IMR-90 (cell line): Measurements from ENCODE around the gene CTBP2. TPM values are rescaled to one million over a fixed set of nuclear protein-coding genes. Genes with fewer than 3 reads are reported as not detected.

Experiments
- ATAC-seq: fragments of 200-7000 bp; cut with Tn5 transposase; 2 replicates; pipeline ENCODE4 v1.9.1; 2020; ENCODE audit warnings: low read depth, mild to moderate bottlenecking, moderate library complexity
- BruUV-seq: library from RNA; stranded (reverse); fragments of 400-500 nt; replicated peaks from 2 replicates; lab custom pipeline; 2021; lab: Mats Ljungman, UMichigan
- CTCF ChIA-PET: fragments of 300-600 bp; formaldehyde crosslinking; extraction: SDS; loops from one replicate; lab custom pipeline; 2021; ENCODE audit warnings: antibody characterized with exemption; lab: Yijun Ruan, JAX
- POLR2A ChIA-PET: fragments of 300-600 bp; sonication (Branson Sonifier 250); formaldehyde crosslinking; loops from one replicate; lab custom pipeline; 2022; ENCODE audit warnings: antibody characterized with exemption; ENCODE audit not compliant: unreplicated experiment; lab: Charles Lee
- DNase-seq: peaks from one replicate; pipeline ENCODE4 v3.0.0; 2013
- H2AFZ ChIP-seq: replicated peaks from 2 replicates; pipeline ENCODE3; 2013; ENCODE audit warnings: low read length, mild to moderate bottlenecking; ENCODE audit not compliant: poor library complexity
- H2AK5ac ChIP-seq: 2 replicates; pipeline ENCODE4 v1.6.1; 2013; ENCODE audit warnings: low read depth, low read length, inconsistent platforms
- H2AK9ac ChIP-seq: replicated peaks from 2 replicates; pipeline ENCODE3; 2013; ENCODE audit warnings: mild to moderate bottlenecking, low read depth, low read length, moderate library complexity; ENCODE audit not compliant: poor library complexity
- H2BK120ac ChIP-seq: 2 replicates; pipeline ENCODE4 v1.6.1; 2013; ENCODE audit warnings: low read depth, low read length, inconsistent platforms
- H2BK15ac ChIP-seq: 3 replicates; pipeline ENCODE4 v1.6.1; 2013; ENCODE audit warnings: low read depth, low read length, inconsistent platforms
- H2BK20ac ChIP-seq: 2 replicates; pipeline ENCODE4 v1.6.1; 2013; ENCODE audit warnings: low read depth, mild to moderate bottlenecking, inconsistent platforms, low read length, moderate library complexity
- H2BK5ac ChIP-seq: 2 replicates; pipeline ENCODE4 v1.6.1; 2013; ENCODE audit warnings: mild to moderate bottlenecking, low read depth, low read length, inconsistent platforms; ENCODE audit not compliant: poor library complexity, severe bottlenecking
- H3K14ac ChIP-seq: replicated peaks from 2 replicates; pipeline ENCODE4 v1.6.1; 2013; ENCODE audit warnings: low read depth, low read length, inconsistent platforms
- H3K18ac ChIP-seq: 2 replicates; pipeline ENCODE4 v1.6.1; 2013; ENCODE audit warnings: low read depth, low read length, control low read depth
- H3K23ac ChIP-seq: 2 replicates; pipeline ENCODE4 v1.6.1; 2013; ENCODE audit warnings: low read depth, low read length, inconsistent platforms
- H3K27ac ChIP-seq: 2 replicates; pipeline ENCODE4 v1.5.1; 2013; ENCODE audit warnings: mild to moderate bottlenecking, control low read depth, low read length; ENCODE audit not compliant: insufficient read depth
- H3K27me3 ChIP-seq: 2 replicates; pipeline ENCODE4 v1.6.1; 2013; ENCODE audit warnings: low read length; ENCODE audit not compliant: control insufficient read depth, insufficient read depth
- H3K36me3 ChIP-seq: 2 replicates; pipeline ENCODE4 v1.6.1; 2013; ENCODE audit warnings: low read length, mixed read lengths; ENCODE audit not compliant: control insufficient read depth, insufficient read depth
- H3K4ac ChIP-seq: 2 replicates; pipeline ENCODE4 v1.6.1; 2013; ENCODE audit warnings: low read depth, low read length, inconsistent platforms
- H3K4me1 ChIP-seq: 2 replicates; pipeline ENCODE4 v1.6.1; 2013; ENCODE audit warnings: low read length, mixed read lengths; ENCODE audit not compliant: control insufficient read depth, insufficient read depth
- H3K4me2 ChIP-seq: 2 replicates; pipeline ENCODE4 v1.6.1; 2013; ENCODE audit warnings: low read depth, mild to moderate bottlenecking, control low read depth, low read length, moderate library complexity
- H3K4me3 ChIP-seq: 2 replicates; pipeline ENCODE4 v1.5.1; 2013; ENCODE audit warnings: low read depth, mild to moderate bottlenecking, control low read depth, low read length, moderate library complexity; ENCODE audit not compliant: insufficient read depth
- H3K56ac ChIP-seq: 2 replicates; pipeline ENCODE4 v1.6.1; 2013; ENCODE audit warnings: low read length, inconsistent platforms; ENCODE audit not compliant: insufficient read depth; ENCODE audit errors: extremely low read depth
- H3K79me1 ChIP-seq, 2 experiments: 2 replicates each; pipeline ENCODE4 v1.6.1; 2013; ENCODE audit warnings: low read length in 2 of 2, inconsistent platforms in 1 of 2, low read depth in 1 of 2
- H3K9ac ChIP-seq: 2 replicates; pipeline ENCODE4 v1.6.1; 2013; ENCODE audit warnings: low read depth, low read length, control low read depth
- H3K9me1 ChIP-seq: 2 replicates; pipeline ENCODE4 v1.6.1; 2013; ENCODE audit warnings: low read length, inconsistent platforms; ENCODE audit not compliant: insufficient read depth
- H3K9me3 ChIP-seq: 2 replicates; pipeline ENCODE4 v1.6.1; 2013; ENCODE audit warnings: low read length; ENCODE audit not compliant: control insufficient read depth, insufficient read depth
- H4K20me1 ChIP-seq: 2 replicates; pipeline ENCODE4 v1.6.1; 2013; ENCODE audit warnings: low read length, inconsistent platforms; ENCODE audit not compliant: insufficient read depth
- H4K5ac ChIP-seq: 2 replicates; pipeline ENCODE4 v1.6.1; 2013; ENCODE audit warnings: mild to moderate bottlenecking, low read depth, low read length, control low read depth
- H4K8ac ChIP-seq, 2 experiments: 2 replicates each; pipeline ENCODE4 v1.6.1; 2013; ENCODE audit warnings: low read depth in 2 of 2, low read length in 2 of 2, control low read depth in 1 of 2, inconsistent platforms in 1 of 2
- H4K91ac ChIP-seq: 2 replicates; pipeline ENCODE4 v1.6.1; 2013; ENCODE audit warnings: low read depth, low read length, inconsistent platforms; ENCODE audit not compliant: insufficient read depth
- BHLHE40 ChIP-seq: fragments of 150-350 bp; IDR thresholded peaks from 2 replicates; pipeline ENCODE4 v1.6.1; 2016; ENCODE audit warnings: mild to moderate bottlenecking, low read depth, low read length
- CEBPB ChIP-seq: IDR thresholded peaks from 2 replicates; pipeline ENCODE4 v1.6.1; 2012; ENCODE audit warnings: low read depth, low read length, improper control_type of control experiment
- CHD1 ChIP-seq: IDR thresholded peaks from 2 replicates; pipeline ENCODE4 v1.6.1; 2012; ENCODE audit warnings: low read depth, low read length, improper control_type of control experiment
- CTCF ChIP-seq: conservative IDR thresholded peaks from 2 replicates; pipeline ENCODE4 v1.5.1; 2012; ENCODE audit warnings: mild to moderate bottlenecking, low read depth, low read length, improper control_type of control experiment
- ELK1 ChIP-seq: fragments of 150-350 bp; IDR thresholded peaks from 2 replicates; pipeline ENCODE4 v1.6.1; 2016; ENCODE audit warnings: low read depth, mild to moderate bottlenecking, low read length, moderate library complexity, borderline replicate concordance
- FOS ChIP-seq: fragments of 150-350 bp; IDR thresholded peaks from 2 replicates; pipeline ENCODE4 v1.6.1; 2016; ENCODE audit warnings: low read depth, low read length
- MAFK ChIP-seq: IDR thresholded peaks from 2 replicates; pipeline ENCODE4 v1.6.1; 2012; ENCODE audit warnings: low read depth, low read length, improper control_type of control experiment
- MAZ ChIP-seq: IDR thresholded peaks from 2 replicates; pipeline ENCODE4 v1.6.1; 2012; ENCODE audit warnings: low read depth, mild to moderate bottlenecking, low read length, improper control_type of control experiment, moderate library complexity, borderline replicate concordance
- NFE2L2 ChIP-seq: fragments of 150-350 bp; IDR thresholded peaks from 2 replicates; pipeline ENCODE4 v1.6.1; 2016; ENCODE audit warnings: low read depth, mild to moderate bottlenecking, low read length
- POLR2A ChIP-seq: IDR thresholded peaks from 2 replicates; pipeline ENCODE4 v1.6.1; 2012; ENCODE audit warnings: mild to moderate bottlenecking, low read depth, low read length
- RAD21 ChIP-seq: IDR thresholded peaks from 2 replicates; pipeline ENCODE4 v1.6.1; 2012; ENCODE audit warnings: low read length, improper control_type of control experiment
- RCOR1 ChIP-seq: IDR thresholded peaks from 2 replicates; pipeline ENCODE4 v1.6.1; 2012; ENCODE audit warnings: mild to moderate bottlenecking, low read length, improper control_type of control experiment; ENCODE audit not compliant: insufficient replicate concordance
- RFX5 ChIP-seq: IDR thresholded peaks from 2 replicates; pipeline ENCODE4 v1.8.0; 2012; ENCODE audit warnings: low read depth, mild to moderate bottlenecking, low read length, moderate library complexity
- SMC3 ChIP-seq: fragments of 150-350 bp; IDR thresholded peaks from 2 replicates; pipeline ENCODE4 v1.6.1; 2016; ENCODE audit warnings: low read depth, mild to moderate bottlenecking, antibody characterized with exemption, low read length, moderate library complexity
- USF2 ChIP-seq: fragments of 150-350 bp; IDR thresholded peaks from 2 replicates; pipeline ENCODE4 v1.6.1; 2017; ENCODE audit warnings: mild to moderate bottlenecking, antibody characterized with exemption, low read length, low read depth
- WGBS, 2 experiments: methylation state at CpG; one replicate each; pipeline versions ENCODE4 v1.1.5 to v1.1.7; 2013; ENCODE audit warnings: missing lambda C conversion rate in 2 of 2; ENCODE audit not compliant: insufficient read length in 1 of 2; ENCODE audit errors: extremely low coverage in 2 of 2; 5-methylcytosine and 5-hydroxymethylcytosine counted together
- dilution Hi-C: fragments of 300-500 bp; cut with HindIII; formaldehyde crosslinking; loops from one replicate; pipeline ENCODE4 v1.14.3; 2018; ENCODE audit warnings: low sequenced_read_pairs; ENCODE audit not compliant: unreplicated experiment
- in situ Hi-C: fragments of 300-500 bp; cut with MboI; formaldehyde crosslinking; loops from 3 replicates; pipeline ENCODE4 v1.14.3; 2019; ENCODE audit warnings: low sequenced_read_pairs, inconsistent platforms, mixed read lengths
- intact Hi-C: fragments of 100-400 bp; cut with micrococcal nuclease; formaldehyde crosslinking; loops from 2 replicates; pipeline ENCODE4 v1.10.0; 2022
- polyA plus RNA-seq, 3 experiments: library from polyadenylated mRNA; depleted of rRNA; stranded (reverse); fragments of >200 nt; gene quantifications; 2 replicates each; pipeline ENCODE4 v1.2.3, GENCODE V29; 2012; ENCODE audit warnings: low replicate concordance in 1 of 3
- total RNA-seq: library from RNA; depleted of rRNA; stranded (reverse); fragments of >200 nt; gene quantifications from 2 replicates; pipeline ENCODE4 v1.2.3, GENCODE V29; 2012

The CTBP2 gene
- total and polyA plus RNA-seq, 2 of the 4 experiments (the other 2 are of a cell fraction) = 81.0 to 86.6 TPM

- Histone ChIP-seq H2BK5ac (no peak overlapping the region), H3K18ac (no peak overlapping the region), H3K27me3 (no peaks in the 10 kb centered on the region), H3K4ac (peak overlapping the region; percentile 4; the same call in 1 of the 2 replicates), H3K27ac (no peak overlapping the region), H3K9me3 (no peaks in the 10 kb centered on the region), H3K9ac (no peak overlapping the region), H2AK5ac (no peak overlapping the region; the same call in 1 of the 2 replicates), H3K4me2 (no peak overlapping the region), H3K56ac (no peak overlapping the region), H3K4me1 (peaks cover 34% of the 10 kb centered on the region), H2BK120ac (no peak overlapping the region), H2AFZ (peak overlapping the region; percentile 15), H4K91ac (no peak overlapping the region), H3K36me3 (peaks cover 10% of the 10 kb centered on the region; the same call in 1 of the 2 replicates), H3K4me3 (no peak overlapping the region), H3K79me1 (peaks cover 46 to 93% of the 10 kb centered on the region in 2 experiments), H3K23ac (no peak overlapping the region), H3K9me1 (peaks cover 54% of the 10 kb centered on the region), H2BK15ac (no peak overlapping the region; the same call in 2 of the 3 replicates), H4K8ac (no peak overlapping the region), H3K14ac (no peak overlapping the region), H4K5ac (no peak overlapping the region), H4K20me1 (peaks cover 67% of the 10 kb centered on the region), H2AK9ac (no peak overlapping the region), H2BK20ac (no peak overlapping the region)
- 95% methylated on average over 11 of the region's 27 CpGs; no CpG with 5 or more reads in 1 of the 2 experiments for WGBS, 2 experiments
- in situ Hi-C loops = no loop called here
- ChIA-PET POLR2A (no interaction called here), CTCF (interaction anchor here (1.2 kb wide), 1 partner anchor 15 kb away, joined by 4 read pairs; no protein-coding TSS in a partner anchor)
- TF ChIP-seq USF2 (no peak), MAZ (no peak), POLR2A (no peak), SMC3 (no peak), BHLHE40 (no peak), RAD21 (no peak), FOS (no peak), NFE2L2 (no peak), CEBPB (no peak), ELK1 (no peak), RFX5 (no peak), MAFK (no peak), CTCF (no peak), CHD1 (no peak), RCOR1 (no peak)
- DNase-seq (no peak), ATAC-seq (no peak)
- intact Hi-C loops = no loop called here
- no TSS peak for BruUV-seq
- dilution Hi-C loops = no loop called here
Observed at GRCh38 chr10:125033146-125033924, 127.0 kb downstream of the CTBP2 start.
